NCI-H2196 (cell line): ENCODE measurements around the gene CSTF2T.

Experiments used
- DNase-seq: peaks from one replicate; lab custom pipeline; 2025; ENCODE audit not compliant: unreplicated experiment; lab: John Stamatoyannopoulos, UW

CSTF2T gene

GRCh38 chr10:51699475-51700227 lies at the start of gene CSTF2T:
Gene CSTF2T, minus strand, starts transcription at chr10:51699595. Its CDS starts 46 bp downstream, at chr10:51699549.
- DNase-seq: peak; percentile 76

- no peak for DNase-seq
Measured at GRCh38 chr10:51748959-51749358, 49.6 kb upstream of the CSTF2T start.

- no peak for DNase-seq
Measured at GRCh38 chr10:51747216-51747615, 47.8 kb upstream of the CSTF2T start.

GRCh38 chr10:51745397-51745796 lies 46.0 kb upstream of the CSTF2T start:
- DNase-seq: no peak

- DNase-seq: no peak
Measured at GRCh38 chr10:51744235-51745000, 45.0 kb upstream of the CSTF2T start.

- DNase-seq: no peak
Measured at GRCh38 chr10:51743146-51743545, 43.8 kb upstream of the CSTF2T start.

- no peak for DNase-seq
Measured at GRCh38 chr10:51733057-51733456, 33.7 kb upstream of the CSTF2T start.

GRCh38 chr10:51729822-51730555 lies 30.6 kb upstream of the CSTF2T start:
- no peak for DNase-seq

GRCh38 chr10:51724038-51724437 lies 24.6 kb upstream of the CSTF2T start:
- no peak for DNase-seq

- no peak for DNase-seq
Measured at GRCh38 chr10:51718804-51719291, 19.5 kb upstream of the CSTF2T start.

GRCh38 chr10:51716981-51717380 lies 17.6 kb upstream of the CSTF2T start:
- DNase-seq: no peak

- DNase-seq: no peak
Measured at GRCh38 chr10:51711519-51711891, 12.1 kb upstream of the CSTF2T start.

- DNase-seq: no peak
Measured at GRCh38 chr10:51709324-51709972, 10.1 kb upstream of the CSTF2T start.

GRCh38 chr10:51708609-51709008 lies 9.2 kb upstream of the CSTF2T start:
- DNase-seq: no peak

- DNase-seq: no peak
Measured at GRCh38 chr10:51707821-51708424, 8.5 kb upstream of the CSTF2T start.

- DNase-seq: no peak
Measured at GRCh38 chr10:51707392-51707791, 8.0 kb upstream of the CSTF2T start.

GRCh38 chr10:51706225-51706624 lies 6.8 kb upstream of the CSTF2T start:
- no peak for DNase-seq

GRCh38 chr10:51705774-51706173 lies 6.4 kb upstream of the CSTF2T start:
- no peak for DNase-seq

- DNase-seq: peak; percentile 16
Measured at GRCh38 chr10:51700228-51700817, 928 bp upstream of the CSTF2T start.

GRCh38 chr10:51699145-51699474 lies 285 bp downstream of the CSTF2T start:
- no peak for DNase-seq
